Astrocyte of the spinal cord (primary cell): Measurements from ENCODE around the gene SPATA13.
A peak's percentile ranks its signal among the peaks of the same experiment; 100 is the strongest.

Experiments used
- DNase-seq: peaks from one replicate; pipeline ENCODE4 v3.0.0; 2011; ENCODE audit warnings: low read depth, low spot score
- H3K4me3 ChIP-seq: 2 replicates; pipeline ENCODE4 v1.5.1; 2011; ENCODE audit warnings: low read depth, mild to moderate bottlenecking, low read length, moderate library complexity
- CTCF ChIP-seq: IDR thresholded peaks from 2 replicates; pipeline ENCODE4 v1.5.1; 2012; ENCODE audit warnings: low read depth, mild to moderate bottlenecking, low read length, inconsistent platforms
- in situ Hi-C: cut with HindIII; loops from 2 replicates; pipeline ENCODE4 v1.10.0; 2017; ENCODE audit warnings: low sequenced_read_pairs

Gene SPATA13

DNA sequence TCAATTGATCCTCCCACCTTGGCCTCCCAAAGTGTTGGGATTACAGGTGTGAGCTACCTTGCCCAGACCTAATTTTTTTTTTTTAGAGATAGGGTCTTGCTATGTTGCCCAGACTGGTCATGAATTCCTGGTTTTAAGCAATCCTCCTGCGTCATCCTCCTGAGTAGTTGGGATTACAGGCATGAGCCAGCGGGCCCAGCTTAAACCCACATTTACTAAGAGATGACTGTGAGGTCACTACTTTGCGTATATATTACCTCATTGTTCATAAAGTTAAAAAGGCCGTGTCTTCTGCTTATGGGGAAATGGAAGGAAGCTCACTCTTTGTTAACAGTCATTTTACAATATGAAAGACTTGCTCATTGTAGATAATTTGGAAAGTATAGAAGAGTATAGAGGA, 109.3 kb downstream of the SPATA13 start:
- H3K4me3 ChIP-seq = no peak overlapping the region
- DNase-seq = no peak
- in situ Hi-C loops = no loop called here
- TF ChIP-seq CTCF = no peak

GRCh38 chr13:24270639-24271141, 110.2 kb downstream of the SPATA13 start:
- no peak for TF ChIP-seq CTCF
- in situ Hi-C loops = no loop called here
- peak overlapping the region; percentile 25 for H3K4me3 ChIP-seq
- peak; percentile 61 for DNase-seq

DNA sequence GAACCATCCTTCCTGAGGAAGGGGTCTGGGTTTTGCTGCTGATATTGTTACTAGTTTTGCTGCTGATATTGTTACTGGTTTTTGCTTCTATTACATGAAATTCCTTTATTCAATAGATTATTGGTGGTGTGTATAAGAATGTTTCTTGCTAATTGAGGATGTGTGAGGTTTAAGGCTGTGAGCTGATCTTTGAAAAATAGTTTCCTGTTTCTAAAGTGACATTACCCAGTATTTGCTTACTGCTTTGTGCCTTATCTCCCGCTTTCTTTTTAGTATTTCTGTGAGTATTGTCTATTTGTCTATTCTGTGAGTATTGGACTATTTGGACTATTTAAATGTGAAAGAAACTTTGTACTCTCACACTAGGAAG, 110.7 kb downstream of the SPATA13 start:
- peak overlapping the region; percentile 33 for H3K4me3 ChIP-seq
- no peak for DNase-seq
- in situ Hi-C loops = no loop called here
- TF ChIP-seq CTCF = no peak

DNA sequence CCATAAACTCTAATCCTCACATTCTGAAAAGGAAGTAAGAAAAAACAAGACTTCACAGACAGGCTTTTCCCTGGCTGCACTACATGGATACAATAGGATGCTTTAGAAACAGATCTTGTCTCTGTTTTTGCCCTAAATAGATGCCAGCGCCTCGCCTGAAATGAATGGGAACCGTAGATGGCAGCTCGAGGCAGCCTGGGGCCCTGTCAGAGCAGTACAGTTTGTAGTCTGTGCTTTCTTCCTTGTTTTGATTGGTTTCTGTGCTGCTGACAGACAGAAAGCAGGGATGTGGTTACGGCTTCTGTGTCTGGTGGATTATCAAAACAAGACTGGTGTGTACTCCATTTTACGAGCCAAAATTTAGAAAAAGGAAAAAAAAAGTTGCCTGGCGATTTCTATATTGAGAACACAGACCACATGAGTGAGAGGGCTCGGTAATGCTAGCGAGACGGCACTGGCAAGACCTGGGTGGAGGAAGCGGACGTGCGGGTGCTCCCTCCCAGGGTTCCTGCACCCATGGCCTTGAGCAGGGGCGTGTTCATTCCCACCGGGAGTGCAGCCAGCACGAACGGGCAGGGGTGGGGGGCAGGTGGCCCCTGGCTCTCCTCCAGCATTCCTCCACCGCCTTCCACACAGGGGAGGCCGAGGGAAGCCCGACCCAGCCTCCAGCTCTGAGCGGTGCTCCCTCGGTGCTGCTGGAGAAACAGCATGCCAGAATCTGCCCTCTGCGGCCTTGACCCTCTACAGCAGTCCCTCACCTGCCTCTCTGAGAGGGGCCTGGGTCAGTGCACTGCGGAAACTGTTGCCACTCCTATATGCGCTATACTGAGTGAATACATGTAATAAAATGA, 111.3 kb downstream of the SPATA13 start:
- peak overlapping the region; percentile 33 for H3K4me3 ChIP-seq
- DNase-seq = peak; percentile 84
- in situ Hi-C loops = no loop called here
- no peak for TF ChIP-seq CTCF

GRCh38 chr13:24272452-24273161, 112.1 kb downstream of the SPATA13 start:
- in situ Hi-C loops = no loop called here
- TF ChIP-seq CTCF = no peak
- no peak overlapping the region for H3K4me3 ChIP-seq
- DNase-seq = peak; percentile 7

DNA sequence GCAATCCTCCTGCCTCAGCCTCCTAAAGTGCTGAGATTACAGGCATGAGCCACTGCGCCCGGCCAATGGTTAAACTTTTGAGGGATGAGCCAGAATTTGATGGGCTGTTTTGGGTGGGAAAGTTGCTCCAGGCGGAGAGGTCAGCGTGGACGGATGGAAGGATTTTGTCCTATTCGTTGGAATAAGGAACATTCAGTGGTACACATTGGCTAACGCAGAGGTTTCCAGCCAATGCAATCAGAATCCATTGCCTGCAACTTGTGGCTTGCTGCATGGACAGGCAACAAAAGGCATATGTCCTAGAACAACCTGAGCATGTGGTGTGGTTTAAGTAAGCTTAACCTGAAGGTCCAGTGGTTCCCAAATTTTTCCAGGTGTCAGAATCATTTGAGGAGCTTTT, 113.4 kb downstream of the SPATA13 start:
- no peak overlapping the region for H3K4me3 ChIP-seq
- TF ChIP-seq CTCF = no peak

More for the DNA sequence above, 113.4 kb downstream of the SPATA13 start:
- DNase-seq = no peak
- in situ Hi-C loops = no loop called here
